ENCODE measurements around the gene SLC9C1. TPM values are rescaled to one million over a fixed set of nuclear protein-coding genes. Genes with fewer than 3 reads are reported as not detected.

The SLC9C1 gene
- total and polyA plus RNA-seq, 9 of the 15 experiments (the other 6 are each of a cell fraction or from before 2014, with no cell fraction given) = not detected

- no peak for TF ChIP-seq CTCF (IDR thresholded peaks at IDR 0.05 in 2 of 3, conservative IDR thresholded peaks at IDR 0.05 in 1 of 3; ENCODE audit: insufficient read depth in 2 of 3, low read depth in 1 of 3, low read length in 3 of 3)
- no peak for TF ChIP-seq ZBED1 (IDR thresholded peaks at IDR 0.05)
- TF ChIP-seq HDAC8 (tag; IDR thresholded peaks at IDR 0.05) = no peak
- no peak for TF ChIP-seq SNAPC5 (CRISPR knock-in tag; IDR thresholded peaks at IDR 0.05)
- TF ChIP-seq CXXC5 (CRISPR knock-in tag; IDR thresholded peaks at IDR 0.05) = no peak
Measured at GRCh38 chr3:112143251-112143650, 150.8 kb downstream of the SLC9C1 start (continued).

- ATAC-seq = no peak
- Histone ChIP-seq H3K4me3 (no peak overlapping the region), H2AFZ (ENCODE audit: low read depth, low read length) (no peak overlapping the region), H3K79me2 (ENCODE audit: control insufficient read depth, insufficient read depth, low read length) (no peaks in the 10 kb centered on the region), H3K36me3 (ENCODE audit: control insufficient read depth, insufficient read depth, low read length) (no peaks in the 10 kb centered on the region), H3K4me2 (ENCODE audit: insufficient read depth, low read length) (no peak overlapping the region), H3K4me1 (replicated peaks in 1 of 2; ENCODE audit: control insufficient read depth in 2 of 2, insufficient read depth in 2 of 2, low read length in 2 of 2) (no peaks in the 10 kb centered on the region), H4K20me1 (replicated peaks; ENCODE audit: control insufficient read depth, insufficient read depth, low read length) (no peaks in the 10 kb centered on the region), H3K27me3 (ENCODE audit: control insufficient read depth in 2 of 2, insufficient read depth in 2 of 2, low read length in 2 of 2) (no peaks in the 10 kb centered on the region), H3K27ac (ENCODE audit: extremely low read depth, low read depth, low read length) (no peak overlapping the region), H3K9ac (ENCODE audit: insufficient read depth in 1 of 2, low read depth in 2 of 2, low read length in 2 of 2) (no peak overlapping the region), H3K9me3 (replicated peaks; ENCODE audit: control insufficient read depth, insufficient read depth, low read depth, low read length) (no peaks in the 10 kb centered on the region), H3K9me1 (ENCODE audit: control insufficient read depth, insufficient read depth, low read length) (no peaks in the 10 kb centered on the region)
- CTCF ChIA-PET (ENCODE audit: low intra/inter-chr PET ratio) = no interaction called here
- WGBS (ENCODE audit: insufficient coverage, low coverage, missing lambda C conversion rate) = 0% methylated on average over 2 of the region's 2 CpGs
- no peak for FAIRE-seq
- intact Hi-C loops (cut with micrococcal nuclease) (no loop called here), in situ Hi-C loops (cut with MboI) (no loop called here)
- POLR2A ChIA-PET = no interaction called here
- BruUV-seq (replicated peaks) = no TSS peak
- no peak for DNase-seq (ENCODE audit: extremely low read depth in 1 of 4, low spot score in 3 of 4)
- TF ChIP-seq TAF15 (IDR thresholded peaks at IDR 0.05; ENCODE audit: low read depth, low read length) (no peak), RFX5 (IDR thresholded peaks at IDR 0.05; ENCODE audit: low read depth, low read length) (no peak), ZNF324 (CRISPR knock-in tag; IDR thresholded peaks at IDR 0.05) (no peak), PHTF2 (CRISPR knock-in tag; IDR thresholded peaks at IDR 0.05) (no peak), ZNF407 (IDR thresholded peaks at IDR 0.05; ENCODE audit: low read depth) (no peak), TBP (optimal IDR thresholded peaks at IDR 0.05; ENCODE audit: low read depth, low read length) (no peak), EWSR1 (IDR thresholded peaks at IDR 0.05; ENCODE audit: borderline replicate concordance, low read depth, partially characterized antibody) (no peak), ZNF140 (CRISPR knock-in tag; IDR thresholded peaks at IDR 0.05) (no peak)
Measured at GRCh38 chr3:112141293-112141692, 152.7 kb downstream of the SLC9C1 start.
